ENCODE data around the gene DIP2A. TPM values are rescaled to one million over a fixed set of nuclear protein-coding genes. Genes with fewer than 3 reads are reported as not detected.

The DIP2A gene
- 10 to 100 TPM in 11 of 12 donors, not detected in 1; 18.4 to 42.8 (median 24.6) TPM for polyA plus RNA-seq (ENCODE audit: insufficient read length in 12 of 12)
- long read RNA-seq, donor 1, partial matches to known transcripts, result 0 of 1 reads
- long read RNA-seq, donor 1, other reads (novel, unspliced or antisense), result 0 of 1 reads
- long read RNA-seq, donor 2, result 0 reads
- long read RNA-seq, donor 3, result 0 reads
- long read RNA-seq, donor 4, partial matches to known transcripts, result 0 of 2 reads
- long read RNA-seq, donor 4, other reads (novel, unspliced or antisense), result 0 of 2 reads
- long read RNA-seq, donor 5, partial matches to known transcripts, result 9 of 11 reads
- long read RNA-seq, donor 5, other reads (novel, unspliced or antisense), result 0 of 11 reads
- long read RNA-seq, donor 6, result 0 reads
- long read RNA-seq, donor 7, result 0 reads
- long read RNA-seq, donor 8, full-length matches to known transcripts, result 1 of 1 reads
- long read RNA-seq, donor 8, partial matches to known transcripts, result 0 of 1 reads
- long read RNA-seq, donor 8, other reads (novel, unspliced or antisense), result 0 of 1 reads
- long read RNA-seq, donor 9, result 0 reads
- long read RNA-seq, donor 10, result 0 reads
- long read RNA-seq, donor 11, full-length matches to known transcripts, result 1 of 1 reads
- long read RNA-seq, donor 11, partial matches to known transcripts, result 0 of 1 reads
- long read RNA-seq, donor 11, other reads (novel, unspliced or antisense), result 0 of 1 reads

GRCh38 chr21:46458315-46459023, at the start of gene DIP2A:
TSS of gene DIP2A (plus strand) at chr21:46458891. CDS start at chr21:46459132, 241 bp downstream.
- peak; percentile 97 for DNase-seq

- no peak for DNase-seq
Observed at GRCh38 chr21:46409641-46410406, 48.9 kb upstream of the DIP2A start.

- DNase-seq, result no peak
Observed at GRCh38 chr21:46410516-46410915, 48.2 kb upstream of the DIP2A start.

- no peak for DNase-seq
Observed at GRCh38 chr21:46411236-46411635, 47.5 kb upstream of the DIP2A start.

GRCh38 chr21:46411691-46412090, 47.0 kb upstream of the DIP2A start:
- DNase-seq, result no peak

- no peak for DNase-seq
Observed at GRCh38 chr21:46412521-46413364, 45.9 kb upstream of the DIP2A start.

- DNase-seq, result no peak
Observed at GRCh38 chr21:46413365-46413696, 45.4 kb upstream of the DIP2A start.

- DNase-seq, result no peak
Observed at GRCh38 chr21:46414965-46415275, 43.8 kb upstream of the DIP2A start.

- no peak for DNase-seq
Observed at GRCh38 chr21:46416551-46416950, 42.1 kb upstream of the DIP2A start.

- DNase-seq, result no peak
Observed at GRCh38 chr21:46418265-46418946, 40.3 kb upstream of the DIP2A start.

GRCh38 chr21:46420241-46421190, 38.2 kb upstream of the DIP2A start:
- DNase-seq, result no peak

GRCh38 chr21:46421191-46421750, 37.4 kb upstream of the DIP2A start:
- DNase-seq, result no peak

- DNase-seq, result no peak
Observed at GRCh38 chr21:46421756-46422555, 36.7 kb upstream of the DIP2A start.

GRCh38 chr21:46422636-46423241, 36.0 kb upstream of the DIP2A start:
- DNase-seq, result no peak

- no peak for DNase-seq
Observed at GRCh38 chr21:46423546-46424038, 35.1 kb upstream of the DIP2A start.

GRCh38 chr21:46424039-46424591, 34.6 kb upstream of the DIP2A start:
- DNase-seq, result no peak

GRCh38 chr21:46424621-46425020, 34.1 kb upstream of the DIP2A start:
- DNase-seq, result no peak

Data from muscle of arm (tissue), 14 donors.